Gastrocnemius medialis (tissue), 4 donors: Measurements from ENCODE around the gene SHISA8.

ENCODE experiments used
- CTCF ChIP-seq, 5 experiments: fragments of 450-650 bp in 3 of 5; fragments of 200-600 bp in 2 of 5; sonication (generic) in 2 of 5; IDR thresholded peaks in 4 of 5; conservative IDR thresholded peaks in 1 of 5; 1 replicate in 4 of 5; 2 replicates in 1 of 5; pipeline ENCODE4 v1.5.1; 2016 to 2019; ENCODE audit warnings: antibody characterized with exemption in 5 of 5, mild to moderate bottlenecking in 3 of 5, moderate library complexity in 3 of 5
- POLR2A ChIP-seq, 2 donors: fragments of 450-650 bp; IDR thresholded peaks; one replicate each; pipeline ENCODE4 v1.6.1; 2017; ENCODE audit warnings: antibody characterized with exemption in 2 of 2, mild to moderate bottlenecking in 2 of 2, moderate library complexity in 2 of 2

DNA sequence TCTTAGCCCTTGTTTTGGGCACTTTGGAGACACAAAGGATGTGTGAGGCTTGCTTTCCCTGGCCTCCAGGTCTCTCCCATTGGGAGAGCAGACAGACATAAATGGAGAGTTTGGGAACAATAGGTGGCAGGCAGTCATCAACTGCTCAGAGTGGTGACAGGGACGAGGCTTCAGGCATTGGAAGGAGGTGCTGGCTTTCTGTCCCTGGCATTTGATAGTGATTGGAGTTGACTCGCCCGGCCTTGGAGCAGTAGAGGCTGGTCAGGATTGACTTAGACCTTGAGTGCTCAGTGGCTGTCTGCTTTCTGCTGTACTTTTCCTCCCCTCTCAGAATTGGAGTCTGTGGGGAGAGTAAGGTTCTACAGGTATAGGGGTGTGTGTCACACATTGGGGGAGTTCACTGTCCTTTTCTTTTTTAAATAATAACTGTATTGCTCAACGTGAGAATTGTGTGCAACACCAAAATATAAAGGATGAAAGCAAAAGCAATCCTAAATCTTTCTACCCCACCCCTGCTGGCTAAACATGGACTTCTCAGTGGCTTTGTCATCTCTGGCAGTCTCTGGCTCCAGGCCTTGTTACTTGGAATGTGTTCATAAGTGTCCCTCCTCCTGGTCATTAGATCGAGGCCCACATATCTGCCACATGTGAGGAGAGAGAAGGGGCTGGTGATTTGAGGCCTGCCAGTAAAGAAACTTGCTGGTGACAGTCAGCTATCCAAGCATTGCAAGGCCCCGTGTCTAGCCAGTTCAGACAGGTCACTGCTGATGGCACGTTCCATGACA lies 21.1 kb downstream of the SHISA8 start:
- no peak for TF ChIP-seq POLR2A (IDR thresholded peaks at IDR 0.05)
- no peak for TF ChIP-seq CTCF (IDR thresholded peaks at IDR 0.05 in 4 of 5, conservative IDR thresholded peaks at IDR 0.05 in 1 of 5)
